K562 (cell line): Measurements from ENCODE around the gene CDK5R2. TPM values are rescaled to one million over a fixed set of nuclear protein-coding genes. Genes with fewer than 3 reads are reported as not detected.

ENCODE experiments used
- ATAC-seq: fragments of 200-7000 bp; cut with Tn5 transposase; 3 replicates; pipeline ENCODE4 v1.9.1; 2020; ENCODE audit warnings: moderate library complexity
- BruUV-seq: library from RNA; stranded (reverse); fragments of 400-500 nt; replicated peaks from 2 replicates; lab custom pipeline; 2021; lab: Mats Ljungman, UMichigan
- CTCF ChIA-PET: fragments of 300-600 bp; formaldehyde crosslinking; extraction: SDS; loops from one replicate; lab custom pipeline; 2021; ENCODE audit warnings: low intra/inter-chr PET ratio; lab: Yijun Ruan, JAX
- POLR2A ChIA-PET: fragments of 300-600, 350-650 bp; sonication (Branson Sonifier 250); formaldehyde crosslinking; extraction: SDS; loops from one replicate; lab custom pipeline; 2021; ENCODE audit warnings: antibody characterized with exemption, inconsistent platforms; lab: Yijun Ruan, JAX
- DNase-seq, 4 experiments: peaks; one replicate each; pipeline versions ENCODE4 v3.0.0 to v3.0.0-alpha.2; 2011 to 2018; ENCODE audit warnings: low spot score in 3 of 4, mixed read lengths in 3 of 4; ENCODE audit errors: extremely low read depth in 1 of 4
- FAIRE-seq: peaks from 2 replicates; lab custom pipeline; 2011; peaks lifted over from hg19 to GRCh38; lab: Jason Lieb, UNC
- H2AFZ ChIP-seq: 2 replicates; pipeline ENCODE4 v1.6.0; 2011; ENCODE audit warnings: low read depth, low read length, control low read depth, inconsistent platforms
- H3K27ac ChIP-seq: fragments of 200-600 bp; 3 replicates; pipeline ENCODE4 v1.8.0; 2011; ENCODE audit warnings: low read depth, mild to moderate bottlenecking, control low read depth, inconsistent platforms, low read length, moderate library complexity, mixed read lengths; ENCODE audit errors: extremely low read depth
- H3K27me3 ChIP-seq, 2 experiments: fragments of 300-600 bp in 1 of 2; 2 replicates in 1 of 2; 3 replicates in 1 of 2; pipeline versions ENCODE4 v1.6.0 to v1.8.0; 2011; ENCODE audit warnings: inconsistent platforms in 2 of 2, low read length in 2 of 2, mild to moderate bottlenecking in 1 of 2, mixed read lengths in 1 of 2, moderate library complexity in 1 of 2; ENCODE audit not compliant: control insufficient read depth in 2 of 2, insufficient read depth in 2 of 2
- H3K36me3 ChIP-seq: fragments of 300-600 bp; 3 replicates; pipeline ENCODE4 v1.8.0; 2011; ENCODE audit warnings: mild to moderate bottlenecking, low read length, inconsistent platforms; ENCODE audit not compliant: control insufficient read depth, insufficient read depth
- H3K4me1 ChIP-seq, 2 experiments: fragments of 200-600 bp in 1 of 2; replicated peaks in 1 of 2; 2 replicates in 1 of 2; 3 replicates in 1 of 2; pipeline versions ENCODE4 v1.5.1 to v1.8.0; 2011; ENCODE audit warnings: inconsistent platforms in 2 of 2, low read length in 2 of 2, mild to moderate bottlenecking in 1 of 2, mixed read lengths in 1 of 2, moderate library complexity in 1 of 2; ENCODE audit not compliant: control insufficient read depth in 2 of 2, insufficient read depth in 2 of 2
- H3K4me2 ChIP-seq: 2 replicates; pipeline ENCODE4 v1.6.1; 2011; ENCODE audit warnings: low read length, control low read depth, inconsistent platforms, mixed read lengths; ENCODE audit not compliant: insufficient read depth
- H3K4me3 ChIP-seq: fragments of 200-600 bp; sonication (generic), shearing (Covaris generic); 2 replicates; pipeline ENCODE4 v1.5.1; 2016; ENCODE audit warnings: control low read depth, inconsistent platforms
- H3K79me2 ChIP-seq: fragments of 200-600 bp; 3 replicates; pipeline ENCODE4 v1.8.0; 2011; ENCODE audit warnings: low read length, inconsistent platforms; ENCODE audit not compliant: control insufficient read depth, insufficient read depth
- H3K9ac ChIP-seq, 2 experiments: 2 replicates each; pipeline versions ENCODE4 v1.6.0 to v1.6.1; 2011; ENCODE audit warnings: low read depth in 2 of 2, low read length in 2 of 2, control low read depth in 1 of 2, inconsistent platforms in 1 of 2, mild to moderate bottlenecking in 1 of 2, mixed read lengths in 1 of 2; ENCODE audit not compliant: insufficient read depth in 1 of 2
- H3K9me1 ChIP-seq: one replicate; pipeline ENCODE4 v1.6.0; 2011; ENCODE audit warnings: inconsistent platforms, mild to moderate bottlenecking, low read length, moderate library complexity; ENCODE audit not compliant: control insufficient read depth, insufficient read depth
- H3K9me3 ChIP-seq: replicated peaks from 2 replicates; pipeline ENCODE4 v1.5.1; 2011; ENCODE audit warnings: low read depth, low read length, inconsistent platforms; ENCODE audit not compliant: control insufficient read depth, insufficient read depth
- H4K20me1 ChIP-seq: replicated peaks from 2 replicates; pipeline ENCODE4 v1.6.1; 2011; ENCODE audit warnings: low read length, inconsistent platforms, mixed read lengths; ENCODE audit not compliant: control insufficient read depth, insufficient read depth
- E2F4 ChIP-seq: sonication (generic); formaldehyde crosslinking; IDR thresholded peaks from 2 replicates; pipeline ENCODE4 v1.8.0; 2022; ENCODE audit warnings: mild to moderate bottlenecking, low read depth, missing genetic modification reagents
- GATA2 ChIP-seq: sonication (generic); formaldehyde crosslinking; IDR thresholded peaks from 2 replicates; pipeline ENCODE4 v1.4.0; 2020; ENCODE audit warnings: mild to moderate bottlenecking, missing genetic modification reagents
- HNRNPH1 ChIP-seq: fragments of 200-400 bp; formaldehyde crosslinking; optimal IDR thresholded peaks from 2 replicates; pipeline ENCODE3; 2017; ENCODE audit warnings: low read depth, mild to moderate bottlenecking, low read length, moderate library complexity
- KLF16 ChIP-seq: IDR thresholded peaks from 2 replicates; pipeline ENCODE4 v1.6.1; 2016; ENCODE audit warnings: antibody characterized with exemption
- L3MBTL2 ChIP-seq: fragments of 450-650 bp; IDR thresholded peaks from 2 replicates; pipeline ENCODE4 v1.6.1; 2016; ENCODE audit warnings: mild to moderate bottlenecking, moderate library complexity
- NR3C1 ChIP-seq: sonication (generic); formaldehyde crosslinking; IDR thresholded peaks from 2 replicates; pipeline ENCODE4 v1.8.1; 2022; ENCODE audit warnings: missing genetic modification reagents
- POLR2B ChIP-seq: fragments of 450-650 bp; IDR thresholded peaks from 2 replicates; pipeline ENCODE4 v1.6.1; 2018; ENCODE audit warnings: low read depth; ENCODE audit not compliant: partially characterized antibody
- PREB ChIP-seq: sonication (generic); formaldehyde crosslinking; IDR thresholded peaks from 2 replicates; pipeline ENCODE4 v1.8.1; 2023; ENCODE audit warnings: mild to moderate bottlenecking, missing genetic modification reagents
- SMARCA5 ChIP-seq: fragments of 450-650 bp; IDR thresholded peaks from 2 replicates; pipeline ENCODE4 v1.6.1; 2016
- XRCC3 ChIP-seq: fragments of 450-650 bp; IDR thresholded peaks from 2 replicates; pipeline ENCODE4 v1.6.1; 2017; ENCODE audit warnings: mild to moderate bottlenecking, moderate library complexity
- ZKSCAN1 ChIP-seq: fragments of 150-350 bp; IDR thresholded peaks from 2 replicates; pipeline ENCODE4 v1.6.1; 2016; ENCODE audit warnings: low read depth, low read length
- ZKSCAN3 ChIP-seq: fragments of 250-450 bp; sonication (Bioruptor Pico); IDR thresholded peaks from 2 replicates; pipeline ENCODE4 v1.4.0; 2020
- ZKSCAN8 ChIP-seq: fragments of 200-800 bp; sonication (Bioruptor generic); IDR thresholded peaks from 2 replicates; pipeline ENCODE4 v1.6.1; 2016; ENCODE audit warnings: missing genetic modification characterization, missing compliant biosample characterization
- ZNF668 ChIP-seq: fragments of 250-450 bp; sonication (Bioruptor Pico); IDR thresholded peaks from 2 replicates; pipeline ENCODE4 v1.8.0; 2022; ENCODE audit warnings: mild to moderate bottlenecking, inconsistent platforms
- WGBS: fragments of 100-300 bp; shearing (Covaris generic); methylation state at CpG from one replicate; pipeline ENCODE4 v1.1.6; 2016; ENCODE audit warnings: low coverage, mixed read lengths; ENCODE audit not compliant: insufficient coverage; ENCODE audit errors: missing lambda C conversion rate; 5-methylcytosine and 5-hydroxymethylcytosine counted together
- in situ Hi-C: fragments of 300-500 bp; cut with MboI; formaldehyde crosslinking; loops from 4 replicates; pipeline ENCODE4 v1.15.0; 2018; ENCODE audit warnings: inconsistent platforms, mixed read lengths
- intact Hi-C: fragments of 100-400 bp; cut with micrococcal nuclease; formaldehyde crosslinking; loops from 2 replicates; pipeline ENCODE4 v1.14.2; 2022
- polyA plus RNA-seq, 8 experiments: library from polyadenylated mRNA; depleted of rRNA in 4 of 8; stranded (reverse) in 5 of 8; unstranded in 3 of 8; fragments of >200 nt; fragmentation: Nextera tagmentation in 2 of 8; fragmentation: Illumina TruSeq in 1 of 8; extraction: Ambion mirVana in 2 of 8; extraction: Trizol in 1 of 8; gene quantifications; 2 replicates each; pipeline versions ENCODE4 v1.2.1 to v1.2.3, GENCODE V29; 2011 to 2014; ENCODE audit warnings: inconsistent platforms in 1 of 8, missing spikeins in 1 of 8
- total RNA-seq, 7 experiments: library from RNA; depleted of rRNA in 6 of 7; stranded (reverse); fragments of >200 nt in 6 of 7; fragmentation: Illumina TruSeq in 2 of 7; extraction: Trizol in 2 of 7; gene quantifications; 2 replicates each; pipeline versions ENCODE4 v1.2.1 to v1.2.3, GENCODE V29; 2011 to 2021; ENCODE audit warnings: low replicate concordance in 1 of 7
- TF ChIP-seq, protein P1 (sequence below), 2 experiments: fragments of 450-650 bp; formaldehyde crosslinking in 1 of 2; IDR thresholded peaks; 2 replicates each; pipeline versions ENCODE4 v1.4.0 to v1.6.1; 2014 to 2020; ENCODE audit warnings: mild to moderate bottlenecking in 2 of 2, borderline replicate concordance in 1 of 2, low read depth in 1 of 2

Gene CDK5R2
- total and polyA plus RNA-seq, 9 of the 15 experiments (the other 6 are each of a cell fraction or from before 2014, with no cell fraction given) = 0.09 TPM; not detected in 8

GRCh38 chr2:218946621-218947020 lies 12.8 kb upstream of the CDK5R2 start:
- intact Hi-C loops = no loop called here
- H3K27me3 ChIP-seq = peaks cover 0 to 18% of the 10 kb centered on the region in 2 experiments; a peak in 2 of 5 replicates
- in situ Hi-C loops = no loop called here
- H2AFZ ChIP-seq = no peak overlapping the region
- H3K9ac ChIP-seq = no peak overlapping the region
- no peaks in the 10 kb centered on the region for H3K9me3 ChIP-seq
- no peaks in the 10 kb centered on the region for H3K79me2 ChIP-seq
- no CpG with 5 or more reads among the region's 1 CpG for WGBS
- no peak for ATAC-seq
- no peak for FAIRE-seq
- no peak overlapping the region for H3K4me3 ChIP-seq
- no peak overlapping the region for H3K4me2 ChIP-seq
- no peak for DNase-seq
- no peaks in the 10 kb centered on the region for H4K20me1 ChIP-seq
- no TSS peak for BruUV-seq
- ChIA-PET CTCF (no interaction called here), POLR2A (interaction anchor here (0.6 kb wide), 1 partner anchor 58 kb away, joined by 3 read pairs; no protein-coding TSS in a partner anchor)
- no peaks in the 10 kb centered on the region for H3K9me1 ChIP-seq
- H3K36me3 ChIP-seq = no peaks in the 10 kb centered on the region
- H3K4me1 ChIP-seq = no peaks in the 10 kb centered on the region; a peak in 2 of 5 replicates
- H3K27ac ChIP-seq = no peak overlapping the region
- TF ChIP-seq KLF16 (no peak), ZKSCAN8 (no peak), XRCC3 (no peak), ZKSCAN1 (no peak), HNRNPH1 (no peak), PREB (CRISPR knock-in tag) (no peak), L3MBTL2 (no peak), NR3C1 (CRISPR knock-in tag) (no peak), SMARCA5 (no peak), GATA2 (no peak), ZKSCAN3 (CRISPR knock-in tag) (no peak), ZNF668 (CRISPR knock-in tag) (no peak), E2F4 (no peak), POLR2B (no peak)
- TF ChIP-seq, protein P1, sequence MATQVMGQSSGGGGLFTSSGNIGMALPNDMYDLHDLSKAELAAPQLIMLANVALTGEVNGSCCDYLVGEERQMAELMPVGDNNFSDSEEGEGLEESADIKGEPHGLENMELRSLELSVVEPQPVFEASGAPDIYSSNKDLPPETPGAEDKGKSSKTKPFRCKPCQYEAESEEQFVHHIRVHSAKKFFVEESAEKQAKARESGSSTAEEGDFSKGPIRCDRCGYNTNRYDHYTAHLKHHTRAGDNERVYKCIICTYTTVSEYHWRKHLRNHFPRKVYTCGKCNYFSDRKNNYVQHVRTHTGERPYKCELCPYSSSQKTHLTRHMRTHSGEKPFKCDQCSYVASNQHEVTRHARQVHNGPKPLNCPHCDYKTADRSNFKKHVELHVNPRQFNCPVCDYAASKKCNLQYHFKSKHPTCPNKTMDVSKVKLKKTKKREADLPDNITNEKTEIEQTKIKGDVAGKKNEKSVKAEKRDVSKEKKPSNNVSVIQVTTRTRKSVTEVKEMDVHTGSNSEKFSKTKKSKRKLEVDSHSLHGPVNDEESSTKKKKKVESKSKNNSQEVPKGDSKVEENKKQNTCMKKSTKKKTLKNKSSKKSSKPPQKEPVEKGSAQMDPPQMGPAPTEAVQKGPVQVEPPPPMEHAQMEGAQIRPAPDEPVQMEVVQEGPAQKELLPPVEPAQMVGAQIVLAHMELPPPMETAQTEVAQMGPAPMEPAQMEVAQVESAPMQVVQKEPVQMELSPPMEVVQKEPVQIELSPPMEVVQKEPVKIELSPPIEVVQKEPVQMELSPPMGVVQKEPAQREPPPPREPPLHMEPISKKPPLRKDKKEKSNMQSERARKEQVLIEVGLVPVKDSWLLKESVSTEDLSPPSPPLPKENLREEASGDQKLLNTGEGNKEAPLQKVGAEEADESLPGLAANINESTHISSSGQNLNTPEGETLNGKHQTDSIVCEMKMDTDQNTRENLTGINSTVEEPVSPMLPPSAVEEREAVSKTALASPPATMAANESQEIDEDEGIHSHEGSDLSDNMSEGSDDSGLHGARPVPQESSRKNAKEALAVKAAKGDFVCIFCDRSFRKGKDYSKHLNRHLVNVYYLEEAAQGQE (IDR thresholded peaks at IDR 0.05; ENCODE audit: borderline replicate concordance) = no peak
- TF ChIP-seq, protein P1 (CRISPR knock-in tag; IDR thresholded peaks at IDR 0.05; ENCODE audit: low read depth) = no peak
